Measurements from ENCODE around the gene C1orf115.
"Not testable (repeated sequence)": the region's sequence is repeated elsewhere in the genome, so short reads cannot be mapped to it uniquely, and the experiment has no call there.

- not testable (repeated sequence) for TF ChIP-seq CTCF (IDR thresholded peaks at IDR 0.05; ENCODE audit: insufficient read depth, low read depth, low read length); EZH2 (IDR thresholded peaks at IDR 0.05; ENCODE audit: insufficient read depth, low read length)
Observed at GRCh38 chr1:220736283-220736682, 46.1 kb downstream of the C1orf115 start.

All from astrocyte (in vitro differentiated cells and primary cell).